ENCODE results near the gene PRICKLE1. TPM values are rescaled to one million over a fixed set of nuclear protein-coding genes. Genes with fewer than 3 reads are reported as not detected.

PRICKLE1 gene
- total RNA-seq, 1 donor from 2014 or later = 34.7 TPM

DNA sequence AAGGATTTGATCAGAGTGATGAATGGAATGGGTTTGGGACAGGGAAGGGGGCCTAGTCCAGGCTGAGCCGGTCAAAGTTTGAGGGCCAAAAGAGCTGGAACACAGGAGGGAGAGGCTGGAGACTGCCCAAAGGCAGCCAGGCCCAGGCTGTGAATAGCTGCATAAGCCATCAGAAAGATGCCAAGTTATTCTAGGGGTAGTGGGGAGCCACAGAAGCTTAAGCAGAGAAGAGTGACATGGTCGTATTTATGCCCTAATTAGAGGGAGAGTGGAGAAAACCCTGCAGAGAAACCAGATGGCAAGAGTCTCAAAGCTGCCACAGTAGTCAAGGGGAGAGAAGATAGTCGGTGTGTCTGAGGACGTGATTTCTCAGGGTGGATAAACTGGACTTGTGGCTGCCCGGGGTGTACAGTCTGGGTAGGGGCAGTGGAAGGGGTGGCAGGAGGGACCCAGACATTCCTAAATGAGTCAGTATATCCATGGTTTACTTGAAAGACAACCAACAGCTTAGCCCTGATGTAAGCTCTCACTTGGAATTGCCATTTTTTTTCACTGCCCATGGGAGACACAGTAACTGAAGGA lies 99.2 kb downstream of the PRICKLE1 start:
- no peak for DNase-seq

GRCh38 chr12:42486407-42486806 lies 103.1 kb downstream of the PRICKLE1 start:
- DNase-seq = no peak

- no peak for DNase-seq
Measured at GRCh38 chr12:42485823-42486222, 103.7 kb downstream of the PRICKLE1 start.

- DNase-seq = no peak
Measured at GRCh38 chr12:42484996-42485395, 104.5 kb downstream of the PRICKLE1 start.

DNA sequence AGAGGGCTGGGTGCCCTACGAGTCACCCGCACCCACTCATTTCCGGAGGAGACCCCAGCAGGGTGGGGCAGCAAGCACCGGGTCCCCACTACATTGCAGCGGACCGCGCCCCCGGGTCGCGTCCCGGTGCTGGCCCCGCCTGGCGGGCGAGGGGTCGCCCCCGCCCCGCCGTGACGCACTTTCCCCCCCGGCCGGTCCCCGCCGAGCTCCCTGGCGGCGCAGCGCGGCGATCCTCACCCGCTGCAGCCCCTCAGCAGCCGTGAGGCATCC lies 106.1 kb downstream of the PRICKLE1 start:
- peak; percentile 59 for DNase-seq

DNA sequence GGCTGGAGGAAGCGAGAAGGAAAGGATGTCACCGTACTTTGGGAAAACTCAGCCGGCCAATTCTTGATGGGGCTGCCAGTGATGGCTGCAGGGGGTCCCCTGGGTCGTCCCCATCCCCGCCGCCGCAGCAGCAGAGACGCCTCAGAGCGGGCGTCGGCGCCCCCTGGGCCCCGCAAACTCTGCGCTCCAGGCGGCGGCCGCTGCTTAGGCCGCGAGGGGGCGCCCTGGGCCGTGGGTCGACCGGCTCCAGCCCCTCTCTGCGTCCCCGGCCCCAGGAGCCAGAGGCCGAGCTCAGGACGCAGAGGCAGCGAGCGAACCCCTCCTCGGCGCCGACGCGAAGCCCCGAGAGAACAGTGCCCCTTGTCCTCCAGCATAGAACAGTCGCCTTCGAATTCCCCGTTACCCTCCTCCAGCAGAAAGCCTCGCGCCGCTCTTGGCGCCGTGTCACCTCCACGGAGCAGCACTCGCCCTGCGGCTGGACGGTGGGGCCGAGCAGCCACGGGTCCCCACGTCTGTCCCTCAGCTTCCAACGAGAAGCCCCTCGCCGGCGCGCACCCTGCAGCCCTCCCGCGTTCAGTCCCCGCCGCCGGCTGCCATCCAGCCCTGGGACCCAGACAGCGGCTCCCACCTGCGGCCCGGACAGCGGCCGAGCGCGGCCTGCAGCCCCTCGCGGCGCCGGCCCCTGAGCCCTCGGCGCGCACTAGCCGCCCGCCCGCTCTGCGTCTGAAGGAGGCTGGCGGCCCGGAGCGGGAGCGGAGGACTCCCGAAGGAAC lies 106.6 kb downstream of the PRICKLE1 start:
- DNase-seq = peak; percentile 63

- peak; percentile 68 for DNase-seq
Measured at GRCh38 chr12:42482041-42482747, 107.4 kb downstream of the PRICKLE1 start.

GRCh38 chr12:42481368-42481767 lies 108.2 kb downstream of the PRICKLE1 start:
- DNase-seq = no peak

- DNase-seq = no peak
Measured at GRCh38 chr12:42477941-42478340, 111.6 kb downstream of the PRICKLE1 start.

DNA sequence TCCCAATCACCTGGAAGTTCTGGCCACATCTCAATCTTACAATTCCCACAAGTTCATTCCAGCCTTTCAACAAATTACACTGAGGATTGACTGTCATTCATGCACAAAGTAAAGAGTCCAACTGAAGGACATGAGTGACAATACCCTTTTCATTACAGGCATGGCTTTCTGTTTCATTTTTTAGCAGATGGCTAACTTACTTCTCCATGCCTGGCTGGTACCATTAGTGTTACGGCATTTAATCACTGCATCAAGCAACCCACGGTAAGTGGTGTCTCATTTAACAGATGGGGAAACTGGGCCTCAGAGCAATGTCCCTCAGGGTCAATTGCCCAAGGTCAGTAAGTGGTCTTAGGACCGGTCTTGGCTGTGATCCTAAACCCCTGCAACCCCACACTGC lies 114.4 kb downstream of the PRICKLE1 start:
- DNase-seq = no peak

- DNase-seq = no peak
Measured at GRCh38 chr12:42474391-42474790, 115.2 kb downstream of the PRICKLE1 start.

GRCh38 chr12:42473561-42473960 lies 116.0 kb downstream of the PRICKLE1 start:
- DNase-seq = no peak

DNA sequence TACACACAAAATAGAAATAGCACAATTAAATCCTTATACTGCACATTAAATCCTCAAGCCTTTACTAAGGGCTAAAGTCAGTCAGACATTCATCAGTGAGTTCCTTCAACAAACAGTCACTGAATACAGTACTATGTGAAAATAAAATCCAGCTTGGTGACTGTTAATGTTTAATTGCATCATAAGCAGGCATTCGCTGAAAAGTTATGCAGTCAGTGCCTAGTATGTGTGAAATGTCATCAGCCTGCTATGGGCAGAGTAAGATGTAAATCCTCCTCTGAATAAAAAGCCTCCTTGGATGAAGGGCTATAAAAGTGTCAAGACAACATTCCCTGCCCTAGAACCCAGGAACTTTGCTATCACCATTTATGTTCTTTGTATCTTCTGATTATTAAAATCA lies 116.4 kb downstream of the PRICKLE1 start:
- DNase-seq = peak; percentile 60

- no peak for DNase-seq
Measured at GRCh38 chr12:42472376-42472775, 117.2 kb downstream of the PRICKLE1 start.

- no peak for DNase-seq
Measured at GRCh38 chr12:42469355-42470175, 120.0 kb downstream of the PRICKLE1 start.

DNA sequence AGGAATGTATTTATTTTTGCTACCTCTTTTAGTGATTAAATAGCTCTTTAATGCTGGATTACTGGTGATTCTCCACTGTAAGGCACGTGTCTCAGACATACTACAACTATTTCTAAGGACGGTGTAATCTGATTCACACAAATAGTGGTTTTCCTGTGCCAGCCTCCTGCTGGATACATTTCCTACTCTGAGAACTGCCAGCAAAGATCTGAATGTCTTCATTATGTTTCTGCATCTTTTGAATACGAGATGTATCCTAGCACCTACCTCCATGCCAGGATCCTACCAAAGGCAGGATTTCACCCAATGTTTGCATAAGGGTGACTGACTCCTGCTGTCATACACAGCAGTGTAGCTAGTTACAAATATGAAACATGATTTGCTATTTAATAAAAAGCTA lies 120.6 kb downstream of the PRICKLE1 start:
- no peak for DNase-seq

- no peak for DNase-seq
Measured at GRCh38 chr12:42468341-42468821, 121.2 kb downstream of the PRICKLE1 start.

DNA sequence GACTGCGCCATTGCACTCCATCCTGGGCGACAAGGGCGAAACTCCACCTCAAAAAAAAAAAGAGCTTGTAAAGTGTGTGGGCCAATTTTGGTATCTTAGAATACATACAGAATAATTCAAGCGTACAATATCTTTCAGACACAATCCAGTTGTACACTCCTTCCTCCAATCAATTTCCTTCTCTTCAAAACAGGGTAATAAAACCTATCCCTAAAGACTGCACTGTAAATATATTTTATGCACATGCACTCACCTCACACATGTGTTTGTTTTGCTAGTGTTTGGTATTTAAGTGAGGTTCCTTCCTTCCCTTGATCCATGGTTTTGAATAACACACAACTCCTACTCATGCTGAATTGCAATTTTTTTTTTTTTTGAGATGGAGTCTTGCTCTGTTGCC lies 125.9 kb downstream of the PRICKLE1 start:
- DNase-seq = no peak

DNA sequence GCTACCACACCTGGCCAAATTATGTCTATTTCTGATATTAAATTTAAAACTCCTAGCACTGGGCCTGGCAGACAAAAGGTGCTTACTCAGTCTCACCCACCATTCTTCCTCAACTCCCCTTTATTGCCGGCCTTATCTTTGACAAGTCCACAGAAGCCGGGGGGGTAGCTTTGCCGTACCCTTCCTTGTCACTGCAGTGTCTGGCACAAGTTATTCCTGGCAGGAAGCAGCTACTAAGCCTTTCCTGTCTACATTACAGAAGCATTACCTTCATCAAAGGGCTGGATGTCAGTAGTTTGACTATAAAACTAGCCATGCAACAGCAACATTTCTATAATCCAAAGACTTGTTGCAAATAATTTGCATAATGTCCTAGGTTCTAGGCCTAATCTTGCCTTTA lies 127.1 kb downstream of the PRICKLE1 start:
- no peak for DNase-seq

DNA sequence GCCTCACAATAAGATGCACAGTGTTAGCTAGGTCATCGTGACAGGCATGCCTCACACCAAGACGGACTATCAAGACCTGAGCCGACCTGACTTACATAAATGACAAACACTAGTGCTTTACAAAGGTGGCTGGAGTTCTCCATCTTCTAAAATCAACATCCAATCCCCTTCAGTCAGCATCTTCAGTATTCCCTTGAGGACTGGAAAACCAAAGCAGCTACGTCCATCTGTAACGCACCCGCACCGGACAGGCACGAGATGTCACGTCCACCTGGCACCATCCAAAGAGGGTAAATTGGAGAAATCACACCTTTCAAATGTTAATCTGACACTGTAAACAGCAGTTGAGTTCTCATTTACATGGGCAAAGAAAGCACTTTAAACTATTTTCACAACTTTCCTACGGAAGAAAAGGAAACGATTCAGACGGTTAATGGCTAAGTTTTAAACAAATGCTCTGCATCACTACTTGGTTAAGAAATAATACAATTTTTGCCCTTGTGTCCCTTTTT lies 130.2 kb downstream of the PRICKLE1 start:
- DNase-seq = no peak

DNA sequence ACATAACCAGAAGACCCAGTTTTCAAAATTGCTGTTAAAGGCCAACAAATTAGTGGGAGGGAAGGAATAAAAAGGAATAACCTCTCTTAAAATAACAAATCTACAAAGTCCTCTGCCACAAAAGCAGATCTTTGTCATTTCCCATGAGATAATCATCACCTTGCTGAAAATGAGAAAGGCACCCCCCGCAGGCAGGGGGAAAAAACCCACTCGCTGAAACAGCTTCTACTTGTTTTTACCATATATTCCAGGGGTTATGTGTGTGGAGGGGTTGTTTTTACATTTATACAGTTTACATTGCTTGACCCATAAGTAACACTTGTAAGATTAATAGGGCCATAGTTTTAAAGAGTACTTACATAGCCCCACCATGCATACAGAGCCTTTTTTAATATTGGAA lies 131.0 kb downstream of the PRICKLE1 start:
- no peak for DNase-seq

GRCh38 chr12:42450248-42450647 lies 139.3 kb downstream of the PRICKLE1 start:
- no peak for DNase-seq

- no peak for DNase-seq
Measured at GRCh38 chr12:42448841-42449240, 140.7 kb downstream of the PRICKLE1 start.
